WTC11 (cell line): ENCODE data around the gene SMG1. TPM values are rescaled to one million over a fixed set of nuclear protein-coding genes. Genes with fewer than 3 reads are reported as not detected.
A peak's percentile ranks its signal among the peaks of the same experiment; 100 is the strongest.

Experiments
- ATAC-seq: fragments of 200-7000 bp; cut with Tn5 transposase; 2 replicates; pipeline ENCODE4 v1.10.0; 2021; ENCODE audit warnings: mild to moderate bottlenecking, moderate library complexity
- CTCF ChIA-PET: fragments of 300-600 bp; sonication (Branson Sonifier 250); formaldehyde crosslinking; loops from one replicate; lab custom pipeline; 2021; ENCODE audit warnings: antibody characterized with exemption; lab: Charles Lee
- POLR2A ChIA-PET: fragments of 350-600 bp; sonication (Branson Sonifier 250); formaldehyde crosslinking; loops from one replicate; lab custom pipeline; 2021; ENCODE audit warnings: antibody characterized with exemption; lab: Charles Lee
- DNase-seq: peaks from one replicate; pipeline ENCODE4 v3.0.0; 2021; ENCODE audit warnings: low spot score
- H3K27ac Mint-ChIP-seq: 2 replicates; pipeline ENCODE4 v1.8.0; 2021; ENCODE audit warnings: mixed read lengths
- H3K27me3 Mint-ChIP-seq: 2 replicates; pipeline ENCODE4 v1.8.0; 2021; ENCODE audit warnings: low read depth, mild to moderate bottlenecking, moderate library complexity, mixed read lengths
- H3K36me3 Mint-ChIP-seq: 2 replicates; pipeline ENCODE4 v1.8.0; 2021; ENCODE audit warnings: mixed read lengths
- H3K4me1 Mint-ChIP-seq: 2 replicates; pipeline ENCODE4 v1.8.0; 2022; ENCODE audit warnings: mixed read lengths
- H3K4me3 Mint-ChIP-seq: 2 replicates; pipeline ENCODE4 v1.8.0; 2021; ENCODE audit warnings: mild to moderate bottlenecking, moderate library complexity, mixed read lengths
- H3K9me3 Mint-ChIP-seq: 2 replicates; pipeline ENCODE4 v1.8.0; 2021; ENCODE audit warnings: mixed read lengths
- ATF1 ChIP-seq: sonication (generic); formaldehyde crosslinking; IDR thresholded peaks from 2 replicates; pipeline ENCODE4 v1.8.1; 2023; ENCODE audit warnings: mild to moderate bottlenecking, moderate library complexity, missing genetic modification reagents
- CBFB ChIP-seq: sonication (generic); formaldehyde crosslinking; IDR thresholded peaks from 2 replicates; pipeline ENCODE4 v1.8.1; 2022; ENCODE audit warnings: mild to moderate bottlenecking, low read depth, missing genetic modification reagents
- CREB1 ChIP-seq: sonication (generic); formaldehyde crosslinking; IDR thresholded peaks from 2 replicates; pipeline ENCODE4 v1.8.0; 2023; ENCODE audit warnings: mild to moderate bottlenecking, missing genetic modification reagents
- FOXK1 ChIP-seq: sonication (generic); formaldehyde crosslinking; IDR thresholded peaks from 2 replicates; pipeline ENCODE4 v1.8.0; 2022; ENCODE audit warnings: mild to moderate bottlenecking, moderate library complexity, missing genetic modification reagents
- IRF1 ChIP-seq: sonication (generic); formaldehyde crosslinking; IDR thresholded peaks from 2 replicates; pipeline ENCODE4 v1.8.0; 2023; ENCODE audit warnings: missing genetic modification reagents
- PRRX2 ChIP-seq: fragments of 250-450 bp; sonication (Bioruptor Pico); IDR thresholded peaks from 2 replicates; pipeline ENCODE4 v1.8.0; 2021; ENCODE audit warnings: mild to moderate bottlenecking
- RELA ChIP-seq: sonication (generic); formaldehyde crosslinking; IDR thresholded peaks from 2 replicates; pipeline ENCODE4 v1.8.1; 2022; ENCODE audit warnings: missing genetic modification reagents, mild to moderate bottlenecking, borderline replicate concordance
- SMAD3 ChIP-seq: sonication (generic); formaldehyde crosslinking; IDR thresholded peaks from 2 replicates; pipeline ENCODE4 v1.8.0; 2022; ENCODE audit warnings: missing genetic modification reagents, mild to moderate bottlenecking, borderline replicate concordance
- USF1 ChIP-seq: sonication (generic); formaldehyde crosslinking; IDR thresholded peaks from 2 replicates; pipeline ENCODE4 v1.8.0; 2022; ENCODE audit warnings: mild to moderate bottlenecking, missing genetic modification reagents
- ZNF219 ChIP-seq: sonication (generic); formaldehyde crosslinking; IDR thresholded peaks from 2 replicates; pipeline ENCODE4 v1.8.0; 2023; ENCODE audit warnings: missing genetic modification reagents, mild to moderate bottlenecking, borderline replicate concordance
- ZNF396 ChIP-seq: fragments of 250-450 bp; sonication (Bioruptor Pico); IDR thresholded peaks from 2 replicates; pipeline ENCODE4 v1.8.0; 2021; ENCODE audit warnings: mild to moderate bottlenecking, moderate library complexity, borderline replicate concordance
- ZNF532 ChIP-seq: fragments of 250-450 bp; sonication (Bioruptor Pico); IDR thresholded peaks from 2 replicates; pipeline ENCODE4 v1.9.0; 2021; ENCODE audit warnings: mild to moderate bottlenecking, borderline replicate concordance
- ZSCAN18 ChIP-seq: fragments of 250-450 bp; sonication (Bioruptor Pico); IDR thresholded peaks from 2 replicates; pipeline ENCODE4 v2.1.2; 2022; ENCODE audit warnings: mild to moderate bottlenecking, moderate library complexity
- total RNA-seq: library from RNA; stranded (reverse); gene quantifications from 3 replicates; pipeline ENCODE4 v1.2.3, GENCODE V29; 2021
- TF ChIP-seq, protein P1 (sequence below): sonication (generic); formaldehyde crosslinking; IDR thresholded peaks from 2 replicates; pipeline ENCODE4 v1.8.0; 2023; ENCODE audit warnings: missing genetic modification reagents, mild to moderate bottlenecking, borderline replicate concordance
- TF ChIP-seq, protein P2 (sequence below): fragments of 250-450 bp; sonication (Bioruptor Pico); conservative IDR thresholded peaks from 2 replicates; pipeline ENCODE4 v1.9.0; 2021; ENCODE audit warnings: mild to moderate bottlenecking
- TF ChIP-seq, protein P3 (sequence below): sonication (generic); formaldehyde crosslinking; IDR thresholded peaks from 2 replicates; pipeline ENCODE4 v1.8.0; 2023; ENCODE audit warnings: mild to moderate bottlenecking, missing genetic modification reagents

SMG1 gene
- total RNA-seq, 1 experiment from 2014 or later = 72.2 TPM

GRCh38 chr16:18965555-18965954 is 39.3 kb upstream of the SMG1 start (continued):
- TF ChIP-seq, protein P1, sequence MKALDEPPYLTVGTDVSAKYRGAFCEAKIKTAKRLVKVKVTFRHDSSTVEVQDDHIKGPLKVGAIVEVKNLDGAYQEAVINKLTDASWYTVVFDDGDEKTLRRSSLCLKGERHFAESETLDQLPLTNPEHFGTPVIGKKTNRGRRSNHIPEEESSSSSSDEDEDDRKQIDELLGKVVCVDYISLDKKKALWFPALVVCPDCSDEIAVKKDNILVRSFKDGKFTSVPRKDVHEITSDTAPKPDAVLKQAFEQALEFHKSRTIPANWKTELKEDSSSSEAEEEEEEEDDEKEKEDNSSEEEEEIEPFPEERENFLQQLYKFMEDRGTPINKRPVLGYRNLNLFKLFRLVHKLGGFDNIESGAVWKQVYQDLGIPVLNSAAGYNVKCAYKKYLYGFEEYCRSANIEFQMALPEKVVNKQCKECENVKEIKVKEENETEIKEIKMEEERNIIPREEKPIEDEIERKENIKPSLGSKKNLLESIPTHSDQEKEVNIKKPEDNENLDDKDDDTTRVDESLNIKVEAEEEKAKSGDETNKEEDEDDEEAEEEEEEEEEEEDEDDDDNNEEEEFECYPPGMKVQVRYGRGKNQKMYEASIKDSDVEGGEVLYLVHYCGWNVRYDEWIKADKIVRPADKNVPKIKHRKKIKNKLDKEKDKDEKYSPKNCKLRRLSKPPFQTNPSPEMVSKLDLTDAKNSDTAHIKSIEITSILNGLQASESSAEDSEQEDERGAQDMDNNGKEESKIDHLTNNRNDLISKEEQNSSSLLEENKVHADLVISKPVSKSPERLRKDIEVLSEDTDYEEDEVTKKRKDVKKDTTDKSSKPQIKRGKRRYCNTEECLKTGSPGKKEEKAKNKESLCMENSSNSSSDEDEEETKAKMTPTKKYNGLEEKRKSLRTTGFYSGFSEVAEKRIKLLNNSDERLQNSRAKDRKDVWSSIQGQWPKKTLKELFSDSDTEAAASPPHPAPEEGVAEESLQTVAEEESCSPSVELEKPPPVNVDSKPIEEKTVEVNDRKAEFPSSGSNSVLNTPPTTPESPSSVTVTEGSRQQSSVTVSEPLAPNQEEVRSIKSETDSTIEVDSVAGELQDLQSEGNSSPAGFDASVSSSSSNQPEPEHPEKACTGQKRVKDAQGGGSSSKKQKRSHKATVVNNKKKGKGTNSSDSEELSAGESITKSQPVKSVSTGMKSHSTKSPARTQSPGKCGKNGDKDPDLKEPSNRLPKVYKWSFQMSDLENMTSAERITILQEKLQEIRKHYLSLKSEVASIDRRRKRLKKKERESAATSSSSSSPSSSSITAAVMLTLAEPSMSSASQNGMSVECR (CRISPR knock-in tag) = no peak
- TF ChIP-seq FOXK1 (no peak), ZNF219 (CRISPR knock-in tag) (no peak), RELA (no peak), USF1 (CRISPR knock-in tag) (no peak), PRRX2 (CRISPR knock-in tag) (no peak), ATF1 (no peak), SMAD3 (no peak)
- TF ChIP-seq, protein P2, sequence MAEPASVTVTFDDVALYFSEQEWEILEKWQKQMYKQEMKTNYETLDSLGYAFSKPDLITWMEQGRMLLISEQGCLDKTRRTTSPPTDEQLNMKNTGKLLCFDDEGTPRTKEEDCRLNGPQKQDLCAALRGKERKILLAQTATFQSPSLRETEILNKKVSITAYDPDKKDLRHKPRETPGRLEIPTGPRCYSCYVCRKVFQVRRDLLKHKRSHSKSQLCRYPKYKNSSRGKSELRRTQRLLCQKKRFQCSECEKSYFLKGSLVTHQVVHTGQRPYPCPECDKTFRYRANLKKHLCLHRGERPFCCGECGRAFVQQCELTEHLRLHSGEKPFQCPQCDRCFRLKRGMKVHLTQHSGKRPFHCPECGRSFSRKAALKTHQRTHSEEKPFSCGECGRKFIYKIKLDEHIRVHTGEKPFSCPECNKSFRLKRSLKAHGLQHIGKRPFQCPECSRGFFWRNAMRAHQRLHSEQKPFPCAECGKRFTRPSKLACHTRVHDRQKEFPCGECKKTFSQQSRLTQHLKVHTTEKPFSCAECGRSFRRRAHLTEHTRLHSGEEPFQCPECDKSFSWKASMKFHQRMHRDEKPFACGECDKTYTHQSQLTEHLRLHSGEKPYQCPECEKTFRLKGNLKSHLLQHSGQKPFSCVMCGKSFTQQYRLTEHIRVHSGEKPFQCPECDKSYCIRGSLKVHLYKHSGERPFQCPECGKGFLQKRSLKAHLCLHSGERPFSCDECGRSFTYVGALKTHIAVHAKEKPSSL = no peak
- TF ChIP-seq, all 79 proteins: peak for 0

- DNase-seq (no peak), ATAC-seq (no peak)
- H3K27me3 Mint-ChIP-seq = no peaks in the 10 kb centered on the region; the same call in 1 of the 2 replicates
- H3K9me3 Mint-ChIP-seq = no peaks in the 10 kb centered on the region
- ChIA-PET POLR2A (interaction anchor here (0.5 kb wide), 1 partner anchor 1265 kb away, joined by 3 read pairs; no protein-coding TSS in a partner anchor), CTCF (interaction anchor here (0.5 to 2.2 kb wide), 6 partner anchors 11 to 221 kb away, joined by 3 to 10 read pairs (median 4); partner anchors contain the start of gene ARL6IP1)
- no peaks in the 10 kb centered on the region for H3K36me3 Mint-ChIP-seq
- H3K4me3 Mint-ChIP-seq = no peak overlapping the region
- peak overlapping the region; percentile 35 for H3K27ac Mint-ChIP-seq
- TF ChIP-seq CBFB = no peak
- TF ChIP-seq ATF1 = no peak
- no peak for TF ChIP-seq IRF1
- no peak for TF ChIP-seq ZNF532
- no peak for TF ChIP-seq PRRX2 (CRISPR knock-in tag)
- no peak for TF ChIP-seq ZSCAN18 (CRISPR knock-in tag)
- TF ChIP-seq CREB1 (CRISPR knock-in tag) = no peak
- TF ChIP-seq ZNF396 (CRISPR knock-in tag) = no peak
- TF ChIP-seq, protein P3, sequence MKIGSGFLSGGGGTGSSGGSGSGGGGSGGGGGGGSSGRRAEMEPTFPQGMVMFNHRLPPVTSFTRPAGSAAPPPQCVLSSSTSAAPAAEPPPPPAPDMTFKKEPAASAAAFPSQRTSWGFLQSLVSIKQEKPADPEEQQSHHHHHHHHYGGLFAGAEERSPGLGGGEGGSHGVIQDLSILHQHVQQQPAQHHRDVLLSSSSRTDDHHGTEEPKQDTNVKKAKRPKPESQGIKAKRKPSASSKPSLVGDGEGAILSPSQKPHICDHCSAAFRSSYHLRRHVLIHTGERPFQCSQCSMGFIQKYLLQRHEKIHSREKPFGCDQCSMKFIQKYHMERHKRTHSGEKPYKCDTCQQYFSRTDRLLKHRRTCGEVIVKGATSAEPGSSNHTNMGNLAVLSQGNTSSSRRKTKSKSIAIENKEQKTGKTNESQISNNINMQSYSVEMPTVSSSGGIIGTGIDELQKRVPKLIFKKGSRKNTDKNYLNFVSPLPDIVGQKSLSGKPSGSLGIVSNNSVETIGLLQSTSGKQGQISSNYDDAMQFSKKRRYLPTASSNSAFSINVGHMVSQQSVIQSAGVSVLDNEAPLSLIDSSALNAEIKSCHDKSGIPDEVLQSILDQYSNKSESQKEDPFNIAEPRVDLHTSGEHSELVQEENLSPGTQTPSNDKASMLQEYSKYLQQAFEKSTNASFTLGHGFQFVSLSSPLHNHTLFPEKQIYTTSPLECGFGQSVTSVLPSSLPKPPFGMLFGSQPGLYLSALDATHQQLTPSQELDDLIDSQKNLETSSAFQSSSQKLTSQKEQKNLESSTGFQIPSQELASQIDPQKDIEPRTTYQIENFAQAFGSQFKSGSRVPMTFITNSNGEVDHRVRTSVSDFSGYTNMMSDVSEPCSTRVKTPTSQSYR (CRISPR knock-in tag) = no peak
- no peak for TF ChIP-seq SMAD3
- 0 out of 2 replicates have a peak, but pooled peaks cover 7% of the 10 kb centered on the region for H3K4me1 Mint-ChIP-seq
Measured at GRCh38 chr16:18959031-18959505, 32.9 kb upstream of the SMG1 start.
